ENCODE results near the gene SLC39A7. TPM values are rescaled to one million over a fixed set of nuclear protein-coding genes. Genes with fewer than 3 reads are reported as not detected.

The SLC39A7 gene
- total RNA-seq, 4 donors from 2014 or later, result 54.6 to 79.9 (median 66.4) TPM

- no peak for ATAC-seq
- Histone ChIP-seq H3K27ac (no peak overlapping the region), H3K9me3 (no peaks in the 10 kb centered on the region), H3K4me1 (no peaks in the 10 kb centered on the region), H3K36me3 (no peaks in the 10 kb centered on the region), H3K27me3 (no peaks in the 10 kb centered on the region), H3K4me3 (no peak overlapping the region)
- TF ChIP-seq POLR2AphosphoS5 (IDR thresholded peaks at IDR 0.05), result no peak
- no peak for TF ChIP-seq EP300 (IDR thresholded peaks at IDR 0.05)
- TF ChIP-seq POLR2A (IDR thresholded peaks at IDR 0.05), result no peak
- no peak for TF ChIP-seq CTCF (IDR thresholded peaks at IDR 0.05)
- WGBS, 2 donors (ENCODE audit: low coverage in 1 of 2), result 70 to 100% methylated on average over 1 to 10 of the region's 19 CpGs
These were observed 22.9 kb upstream of the SLC39A7 start for GRCh38 chr6:33177552-33178446.

- H3K36me3 ChIP-seq, result no peaks in the 10 kb centered on the region
- no peak overlapping the region for H3K4me3 ChIP-seq
- H3K4me1 ChIP-seq, result no peaks in the 10 kb centered on the region
- TF ChIP-seq POLR2AphosphoS5 (IDR thresholded peaks at IDR 0.05), result no peak
- TF ChIP-seq POLR2A (IDR thresholded peaks at IDR 0.05), result no peak
- TF ChIP-seq CTCF (IDR thresholded peaks at IDR 0.05), result no peak
- TF ChIP-seq EP300 (IDR thresholded peaks at IDR 0.05), result no peak
- no peaks in the 10 kb centered on the region for H3K9me3 ChIP-seq
- ATAC-seq, result no peak
- WGBS, 2 donors (ENCODE audit: low coverage in 1 of 2), result 100% methylated on average over 1 of the region's 10 CpGs; no CpG with 5 or more reads in 1 of the 2 donors
- no peak overlapping the region for H3K27ac ChIP-seq
- H3K27me3 ChIP-seq, result no peaks in the 10 kb centered on the region
These were observed 21.8 kb upstream of the SLC39A7 start for GRCh38 chr6:33178755-33179475.

GRCh38 chr6:33181141-33181540 is 19.5 kb upstream of the SLC39A7 start:
- no peak for ATAC-seq
- Histone ChIP-seq H3K36me3 (no peaks in the 10 kb centered on the region), H3K27ac (no peak overlapping the region), H3K4me3 (no peak overlapping the region), H3K27me3 (peaks cover 11% of the 10 kb centered on the region), H3K9me3 (no peaks in the 10 kb centered on the region), H3K4me1 (no peaks in the 10 kb centered on the region)
- no peak for TF ChIP-seq POLR2AphosphoS5 (IDR thresholded peaks at IDR 0.05)
- TF ChIP-seq POLR2A (IDR thresholded peaks at IDR 0.05), result no peak
- no peak for TF ChIP-seq EP300 (IDR thresholded peaks at IDR 0.05)
- TF ChIP-seq CTCF (IDR thresholded peaks at IDR 0.05), result no peak
- 88 to 92% methylated on average over 2 to 5 of the region's 7 CpGs for WGBS, 2 donors (ENCODE audit: low coverage in 1 of 2)

GRCh38 chr6:33183071-33183683 is 17.5 kb upstream of the SLC39A7 start:
- ATAC-seq, result no peak
- Histone ChIP-seq H3K4me1 (no peaks in the 10 kb centered on the region), H3K27me3 (peaks cover 16% of the 10 kb centered on the region), H3K36me3 (no peaks in the 10 kb centered on the region), H3K9me3 (no peaks in the 10 kb centered on the region), H3K27ac (no peak overlapping the region), H3K4me3 (no peak overlapping the region)
- no peak for TF ChIP-seq EP300 (IDR thresholded peaks at IDR 0.05)
- TF ChIP-seq POLR2AphosphoS5 (IDR thresholded peaks at IDR 0.05), result no peak
- no peak for TF ChIP-seq CTCF (IDR thresholded peaks at IDR 0.05)
- TF ChIP-seq POLR2A (IDR thresholded peaks at IDR 0.05), result no peak
- 71 to 76% methylated on average over 4 to 5 of the region's 5 CpGs for WGBS, 2 donors (ENCODE audit: low coverage in 1 of 2)

Measured in gastroesophageal sphincter (tissue), 4 donors.